Endothelial cell of umbilical vein (primary cell): Measurements from ENCODE around the gene CCL14. TPM values are rescaled to one million over a fixed set of nuclear protein-coding genes. Genes with fewer than 3 reads are reported as not detected.

ENCODE experiments used
- BruUV-seq: library from RNA; stranded (reverse); fragments of 400-500 nt; replicated peaks from 2 replicates; lab custom pipeline; 2021; lab: Mats Ljungman, UMichigan
- CTCF ChIA-PET: fragments of 300-600, 350-600 bp; sonication (Branson Sonifier 250); formaldehyde crosslinking; loops from one replicate; lab custom pipeline; 2021; ENCODE audit warnings: antibody characterized with exemption, inconsistent platforms; lab: Charles Lee
- POLR2A ChIA-PET: fragments of 300-600, 350-600 bp; sonication (Branson Sonifier 250); formaldehyde crosslinking; loops from one replicate; lab custom pipeline; 2021; ENCODE audit warnings: antibody characterized with exemption, inconsistent platforms; lab: Charles Lee
- DNase-seq: peaks from one replicate; pipeline ENCODE4 v3.0.0-alpha.2; 2011; ENCODE audit warnings: low read depth, low spot score
- FAIRE-seq: peaks from 2 replicates; lab custom pipeline; 2011; peaks lifted over from hg19 to GRCh38; lab: Jason Lieb, UNC
- H2AFZ ChIP-seq: 2 replicates; pipeline ENCODE4 v1.6.0; 2012; ENCODE audit warnings: low read depth, low read length, control low read depth, inconsistent platforms
- H3K27ac ChIP-seq: 2 replicates; pipeline ENCODE4 v1.5.1; 2011; ENCODE audit warnings: low read depth, mild to moderate bottlenecking, control low read depth, low read length, moderate library complexity; ENCODE audit not compliant: insufficient read depth
- H3K27me3 ChIP-seq, 2 experiments: 2 replicates each; pipeline versions ENCODE4 v1.6.0 to v1.6.1; 2011; ENCODE audit warnings: low read length in 2 of 2, mixed read lengths in 1 of 2; ENCODE audit not compliant: control insufficient read depth in 2 of 2, insufficient read depth in 2 of 2
- H3K36me3 ChIP-seq, 2 experiments: 2 replicates in 1 of 2; 3 replicates in 1 of 2; pipeline ENCODE4 v1.5.1; 2011; ENCODE audit warnings: low read length in 2 of 2, mild to moderate bottlenecking in 1 of 2, moderate library complexity in 1 of 2; ENCODE audit not compliant: control insufficient read depth in 2 of 2, insufficient read depth in 2 of 2; ENCODE audit errors: extremely low read depth in 1 of 2
- H3K4me1 ChIP-seq: 3 replicates; pipeline ENCODE4 v1.5.1; 2011; ENCODE audit warnings: mild to moderate bottlenecking, low read length; ENCODE audit not compliant: control insufficient read depth, insufficient read depth; ENCODE audit errors: extremely low read depth
- H3K4me2 ChIP-seq: 2 replicates; pipeline ENCODE4 v1.6.1; 2011; ENCODE audit warnings: low read length, control low read depth, mixed read lengths; ENCODE audit not compliant: insufficient read depth
- H3K4me3 ChIP-seq, 3 experiments: fragments of 200-600 bp in 1 of 3; sonication (generic), shearing (Covaris generic) in 1 of 3; replicated peaks in 1 of 3; 2 replicates each; pipeline ENCODE4 v1.5.1; 2011 to 2016; ENCODE audit warnings: control low read depth in 3 of 3, low read length in 3 of 3, mild to moderate bottlenecking in 2 of 3, inconsistent platforms in 1 of 3, low read depth in 1 of 3, moderate library complexity in 1 of 3; ENCODE audit not compliant: insufficient read depth in 1 of 3
- H3K79me2 ChIP-seq: 2 replicates; pipeline ENCODE4 v1.6.0; 2012; ENCODE audit warnings: low read length, inconsistent platforms; ENCODE audit not compliant: control insufficient read depth, insufficient read depth
- H3K9ac ChIP-seq: replicated peaks from 2 replicates; pipeline ENCODE3; 2011; ENCODE audit warnings: low read length, control low read depth; ENCODE audit not compliant: insufficient read depth; ENCODE audit errors: extremely low read depth
- H3K9me1 ChIP-seq: replicated peaks from 3 replicates; pipeline ENCODE4 v1.6.0; 2011; ENCODE audit warnings: mild to moderate bottlenecking, low read length; ENCODE audit not compliant: control insufficient read depth, insufficient read depth; ENCODE audit errors: extremely low read depth
- H3K9me3 ChIP-seq: replicated peaks from 2 replicates; pipeline ENCODE4 v1.5.1; 2012; ENCODE audit warnings: low read length, inconsistent platforms; ENCODE audit not compliant: control insufficient read depth, insufficient read depth
- H4K20me1 ChIP-seq: replicated peaks from 2 replicates; pipeline ENCODE3; 2011; ENCODE audit warnings: mild to moderate bottlenecking, low read length; ENCODE audit not compliant: control insufficient read depth, insufficient read depth; ENCODE audit errors: extremely low read depth
- EZH2 ChIP-seq: IDR thresholded peaks from 2 replicates; pipeline ENCODE4 v1.6.1; 2012; ENCODE audit warnings: borderline replicate concordance, low read depth, mild to moderate bottlenecking, moderate library complexity, low read length, inconsistent platforms; ENCODE audit not compliant: severe bottlenecking
- FOS ChIP-seq: IDR thresholded peaks from 2 replicates; pipeline ENCODE4 v1.6.1; 2011; ENCODE audit warnings: mild to moderate bottlenecking, low read length, moderate library complexity, borderline replicate concordance; ENCODE audit not compliant: insufficient read depth
- GATA2 ChIP-seq: IDR thresholded peaks from 2 replicates; pipeline ENCODE4 v1.7.0; 2011; ENCODE audit warnings: low read depth, mild to moderate bottlenecking, moderate library complexity, mixed read lengths, low read length; ENCODE audit not compliant: insufficient read length, insufficient read depth
- JUN ChIP-seq: IDR thresholded peaks from 2 replicates; pipeline ENCODE4 v1.6.1; 2011; ENCODE audit warnings: borderline replicate concordance, low read depth; ENCODE audit not compliant: insufficient read length, insufficient read depth
- MYC ChIP-seq: IDR thresholded peaks from one replicate; pipeline ENCODE4 v1.6.1; 2011; ENCODE audit warnings: mild to moderate bottlenecking, low read depth, low read length
- POLR2A ChIP-seq: IDR thresholded peaks from 2 replicates; pipeline ENCODE4 v1.6.1; 2012; ENCODE audit warnings: low read depth, mild to moderate bottlenecking, control low read depth, low read length
- POLR2AphosphoS5 ChIP-seq: IDR thresholded peaks from 2 replicates; pipeline ENCODE4 v1.6.1; 2012; ENCODE audit warnings: low read depth, mild to moderate bottlenecking, control low read depth, low read length, moderate library complexity; ENCODE audit not compliant: insufficient read depth
- dilution Hi-C: fragments of 300-500 bp; cut with MboI; formaldehyde crosslinking; loops from one replicate; pipeline ENCODE4 v1.15.0; 2019; ENCODE audit warnings: low sequenced_read_pairs; ENCODE audit not compliant: extremely low pct_ligation_motif_present
- intact Hi-C: fragments of 100-400 bp; cut with micrococcal nuclease; formaldehyde crosslinking; loops from one replicate; pipeline ENCODE4 v1.10.0; 2022
- polyA plus RNA-seq, 4 experiments: library from polyadenylated mRNA; depleted of rRNA in 3 of 4; stranded (reverse) in 3 of 4; unstranded in 1 of 4; fragments of >200 nt; gene quantifications; 2 replicates each; pipeline versions ENCODE4 v1.2.1 to v1.2.3, GENCODE V29; 2011 to 2012; ENCODE audit warnings: missing spikeins in 1 of 4
- total RNA-seq: library from RNA; stranded (reverse); gene quantifications from 2 replicates; pipeline ENCODE4 v1.2.3, GENCODE V29; 2021
- TF ChIP-seq, protein P1 (sequence below), 2 donors: IDR thresholded peaks; 1 replicate in 1 of 2; 2 replicates in 1 of 2; pipeline ENCODE4 v1.5.1; 2011; ENCODE audit warnings: low read length in 2 of 2, mild to moderate bottlenecking in 2 of 2, moderate library complexity in 2 of 2, control low read depth in 1 of 2, inconsistent platforms in 1 of 2, low read depth in 1 of 2; ENCODE audit not compliant: insufficient read depth in 1 of 2; ENCODE audit errors: extremely low read depth in 1 of 2
- TF ChIP-seq, protein P2 (sequence below): IDR thresholded peaks from 2 replicates; pipeline ENCODE4 v1.6.1; 2011; ENCODE audit not compliant: insufficient read depth, insufficient read length

Gene CCL14
- total and polyA plus RNA-seq, 2 donors (not counting 3 experiments of a cell fraction or from before 2014, with no cell fraction given), result 21.3 to 25.8 TPM

DNA sequence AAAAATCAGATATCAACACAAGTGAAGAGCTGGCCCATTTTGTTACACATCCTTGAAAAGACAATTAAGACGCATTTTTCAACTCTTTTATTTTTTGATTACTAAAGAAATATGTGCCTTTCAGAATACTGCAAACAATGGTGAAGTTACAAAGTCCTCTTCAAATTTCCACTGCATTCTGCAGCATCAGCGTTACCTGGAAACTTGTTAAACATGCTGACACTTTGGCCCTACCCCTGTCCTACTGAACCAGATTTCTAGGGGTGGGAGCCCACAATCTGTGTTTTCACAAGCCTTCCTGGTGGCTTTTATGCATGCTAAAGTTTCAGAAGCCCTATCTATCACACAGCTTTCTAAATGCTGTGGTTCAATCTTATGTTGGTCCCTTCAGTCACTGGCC lies 4.5 kb upstream of the CCL14 start:
- Histone ChIP-seq H3K79me2 (no peaks in the 10 kb centered on the region), H3K36me3 (no peaks in the 10 kb centered on the region), H3K4me1 (peaks cover 30% of the 10 kb centered on the region), H3K9me3 (no peaks in the 10 kb centered on the region), H2AFZ (no peak overlapping the region), H3K27ac (no peak overlapping the region), H3K27me3 (no peaks in the 10 kb centered on the region), H4K20me1 (no peaks in the 10 kb centered on the region), H3K9me1 (no peaks in the 10 kb centered on the region), H3K9ac (no peak overlapping the region), H3K4me3 (no peak overlapping the region), H3K4me2 (no peak overlapping the region)
- BruUV-seq, result no TSS peak
- dilution Hi-C loops (no loop called here), intact Hi-C loops (no loop called here)
- FAIRE-seq, result no peak
- CTCF ChIA-PET, result interaction anchor here (1.4 to 2.6 kb wide), 3 partner anchors 15 to 82 kb away, joined by 7 to 16 read pairs (median 10); no protein-coding TSS in a partner anchor
- POLR2A ChIA-PET, result no interaction called here
- no peak for DNase-seq
- TF ChIP-seq, protein P1, sequence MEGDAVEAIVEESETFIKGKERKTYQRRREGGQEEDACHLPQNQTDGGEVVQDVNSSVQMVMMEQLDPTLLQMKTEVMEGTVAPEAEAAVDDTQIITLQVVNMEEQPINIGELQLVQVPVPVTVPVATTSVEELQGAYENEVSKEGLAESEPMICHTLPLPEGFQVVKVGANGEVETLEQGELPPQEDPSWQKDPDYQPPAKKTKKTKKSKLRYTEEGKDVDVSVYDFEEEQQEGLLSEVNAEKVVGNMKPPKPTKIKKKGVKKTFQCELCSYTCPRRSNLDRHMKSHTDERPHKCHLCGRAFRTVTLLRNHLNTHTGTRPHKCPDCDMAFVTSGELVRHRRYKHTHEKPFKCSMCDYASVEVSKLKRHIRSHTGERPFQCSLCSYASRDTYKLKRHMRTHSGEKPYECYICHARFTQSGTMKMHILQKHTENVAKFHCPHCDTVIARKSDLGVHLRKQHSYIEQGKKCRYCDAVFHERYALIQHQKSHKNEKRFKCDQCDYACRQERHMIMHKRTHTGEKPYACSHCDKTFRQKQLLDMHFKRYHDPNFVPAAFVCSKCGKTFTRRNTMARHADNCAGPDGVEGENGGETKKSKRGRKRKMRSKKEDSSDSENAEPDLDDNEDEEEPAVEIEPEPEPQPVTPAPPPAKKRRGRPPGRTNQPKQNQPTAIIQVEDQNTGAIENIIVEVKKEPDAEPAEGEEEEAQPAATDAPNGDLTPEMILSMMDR (IDR thresholded peaks at IDR 0.05; ENCODE audit: extremely low read depth in 1 of 2, insufficient read depth in 1 of 2, low read depth in 1 of 2, low read length in 2 of 2), result no peak
- TF ChIP-seq GATA2 (no peak), MYC (no peak), EZH2 (no peak), FOS (no peak), POLR2A (no peak), JUN (no peak), POLR2AphosphoS5 (no peak)
- TF ChIP-seq, protein P2, sequence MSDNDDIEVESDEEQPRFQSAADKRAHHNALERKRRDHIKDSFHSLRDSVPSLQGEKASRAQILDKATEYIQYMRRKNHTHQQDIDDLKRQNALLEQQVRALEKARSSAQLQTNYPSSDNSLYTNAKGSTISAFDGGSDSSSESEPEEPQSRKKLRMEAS, result no peak
